ENCODE results near the gene NTN1.

Gene NTN1

DNA sequence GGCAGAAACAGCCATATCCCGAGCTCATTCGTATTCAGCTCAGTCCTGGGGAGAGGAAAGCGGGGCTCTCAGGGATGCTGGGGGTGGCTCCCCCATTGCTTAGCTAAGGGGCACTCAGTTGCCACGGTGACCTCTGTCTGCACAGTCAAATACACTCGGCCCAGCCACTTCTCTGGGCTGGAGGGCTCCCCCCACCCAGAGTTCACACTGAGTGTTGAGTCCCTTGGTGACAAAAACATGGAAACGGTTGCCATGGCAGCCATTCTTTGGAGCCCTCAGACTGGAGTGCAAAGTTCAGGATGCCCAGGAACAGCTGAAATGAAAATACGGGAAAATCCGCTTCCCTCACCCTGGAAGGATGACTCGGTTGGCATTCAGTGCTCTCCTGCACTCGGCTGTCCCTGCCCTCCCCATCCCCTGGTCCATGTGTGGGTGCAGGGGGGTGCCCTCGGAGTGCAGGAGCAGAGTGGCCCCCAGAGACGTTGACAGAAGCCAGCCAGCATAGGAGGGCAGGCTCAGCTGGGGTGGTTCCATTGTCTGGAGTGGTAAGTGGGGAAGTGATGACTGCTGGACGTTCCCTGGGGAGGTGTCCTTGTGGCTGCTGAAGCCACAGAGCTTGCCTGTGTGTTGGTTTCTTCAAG lies 216.5 kb downstream of the NTN1 start:
- FAIRE-seq (no peak), DNase-seq (ENCODE audit: extremely low spot score, insufficient read length, low read depth) (no peak)

DNA sequence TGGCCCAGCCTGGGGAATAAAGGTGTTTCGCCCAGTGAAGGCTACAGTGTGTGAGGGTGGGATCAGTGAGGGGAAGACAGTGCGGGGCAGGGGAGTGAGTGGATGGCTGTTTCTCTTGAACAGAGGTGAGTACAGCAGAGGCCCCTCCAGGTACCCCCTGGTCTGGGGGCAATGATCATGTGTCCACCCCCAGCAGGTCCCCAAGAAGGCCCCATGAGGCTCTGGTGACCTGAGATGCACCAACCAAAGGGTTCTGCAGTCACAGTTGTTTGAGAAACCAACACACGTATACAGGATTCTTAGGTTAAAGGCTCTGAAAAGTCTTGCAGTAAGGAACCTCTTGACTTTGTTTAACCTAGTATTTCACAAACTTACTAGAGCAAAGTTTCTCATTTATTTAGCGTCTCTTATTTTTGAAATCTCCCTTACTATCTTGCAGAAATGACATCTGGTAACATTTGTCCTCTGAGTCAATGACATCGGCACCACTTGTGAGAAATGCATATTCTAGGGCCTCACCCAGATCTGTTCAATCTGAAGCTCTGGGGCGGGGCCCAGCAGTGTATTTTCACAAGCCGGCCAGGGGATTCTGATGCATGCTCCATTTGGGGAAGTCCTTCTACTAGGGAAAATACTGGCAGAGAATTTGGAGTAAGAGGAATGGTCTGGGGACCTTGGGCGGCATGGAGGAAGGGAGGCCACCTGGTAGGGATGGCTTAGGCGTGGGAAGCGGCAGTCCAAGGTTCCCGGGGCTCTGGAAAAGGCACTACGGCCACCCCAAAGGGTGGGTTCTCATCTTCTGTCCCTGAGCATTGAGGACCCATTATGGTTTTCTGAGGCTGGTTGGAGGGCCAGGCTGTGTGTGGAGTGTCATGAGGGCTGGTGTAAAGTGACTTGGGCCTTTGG lies 217.3 kb downstream of the NTN1 start:
- DNase-seq (ENCODE audit: extremely low spot score, insufficient read length, low read depth) (no peak), FAIRE-seq (no peak)

- DNase-seq (ENCODE audit: extremely low spot score, insufficient read length, low read depth) (no peak), FAIRE-seq (no peak)
These were observed 218.0 kb downstream of the NTN1 start for GRCh38 chr17:9239246-9239792.

DNA sequence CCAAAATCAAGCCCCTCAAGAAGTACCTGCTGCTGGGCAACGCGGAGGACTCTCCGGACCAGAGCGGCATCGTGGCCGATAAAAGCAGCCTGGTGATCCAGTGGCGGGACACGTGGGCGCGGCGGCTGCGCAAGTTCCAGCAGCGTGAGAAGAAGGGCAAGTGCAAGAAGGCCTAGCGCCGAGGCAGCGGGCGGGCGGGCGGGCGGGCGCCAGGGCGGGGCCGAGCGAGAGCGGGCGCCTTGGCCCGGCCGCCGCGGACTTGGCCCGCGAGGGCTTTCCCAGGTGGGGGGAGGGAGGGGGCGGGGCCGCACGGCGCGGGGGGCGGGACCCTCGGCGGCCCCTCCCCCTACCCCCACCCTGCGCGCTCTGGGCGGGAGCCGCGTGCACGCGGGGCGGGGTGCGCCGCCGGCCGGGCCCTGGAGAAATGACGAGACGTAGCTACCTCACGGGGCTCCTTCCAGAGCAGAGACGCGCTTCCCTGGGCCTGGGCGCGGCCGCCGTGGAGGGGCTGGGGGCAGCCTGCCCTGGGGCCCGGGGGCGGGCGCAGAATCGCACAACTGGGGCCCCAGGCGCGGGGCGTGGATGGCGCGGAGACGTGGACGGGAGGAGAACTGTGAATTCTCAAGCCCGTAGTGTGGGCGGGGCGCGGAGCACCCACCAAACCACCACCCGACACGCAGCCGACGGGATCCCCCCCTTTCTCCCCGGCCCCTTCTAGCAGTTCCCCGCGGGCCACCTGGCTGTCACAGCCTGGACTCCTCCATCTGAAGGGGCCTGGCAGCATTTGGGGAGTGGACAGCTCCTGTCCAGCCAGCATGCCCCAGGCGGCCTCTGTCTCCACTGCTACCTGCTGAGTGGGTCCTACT lies 218.7 kb downstream of the NTN1 start:
- DNase-seq (ENCODE audit: extremely low spot score, insufficient read length, low read depth) (peak; percentile 87), FAIRE-seq (peak; percentile 5)

GRCh38 chr17:9240659-9241370 lies 219.5 kb downstream of the NTN1 start:
- no peak for FAIRE-seq
- no peak for DNase-seq (ENCODE audit: extremely low spot score, insufficient read length, low read depth)

DNA sequence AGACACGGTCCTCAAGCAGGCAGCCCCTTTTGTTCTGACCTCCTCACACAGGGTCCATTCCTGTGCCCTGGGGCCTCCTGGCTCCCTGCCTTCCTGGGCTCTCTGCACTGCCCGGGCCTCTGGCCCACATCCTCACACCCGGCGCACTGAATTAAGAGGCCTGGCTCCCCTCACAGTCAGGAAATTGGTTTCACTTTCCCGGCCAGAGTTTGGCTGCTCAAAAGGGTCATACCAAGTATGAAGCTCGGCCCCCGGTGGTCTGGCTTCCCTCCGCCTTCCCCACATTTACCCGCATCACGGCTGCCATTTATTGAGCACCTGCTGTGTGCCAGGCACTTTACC lies 220.0 kb downstream of the NTN1 start:
- DNase-seq (ENCODE audit: extremely low spot score, insufficient read length, low read depth) = no peak

DNA sequence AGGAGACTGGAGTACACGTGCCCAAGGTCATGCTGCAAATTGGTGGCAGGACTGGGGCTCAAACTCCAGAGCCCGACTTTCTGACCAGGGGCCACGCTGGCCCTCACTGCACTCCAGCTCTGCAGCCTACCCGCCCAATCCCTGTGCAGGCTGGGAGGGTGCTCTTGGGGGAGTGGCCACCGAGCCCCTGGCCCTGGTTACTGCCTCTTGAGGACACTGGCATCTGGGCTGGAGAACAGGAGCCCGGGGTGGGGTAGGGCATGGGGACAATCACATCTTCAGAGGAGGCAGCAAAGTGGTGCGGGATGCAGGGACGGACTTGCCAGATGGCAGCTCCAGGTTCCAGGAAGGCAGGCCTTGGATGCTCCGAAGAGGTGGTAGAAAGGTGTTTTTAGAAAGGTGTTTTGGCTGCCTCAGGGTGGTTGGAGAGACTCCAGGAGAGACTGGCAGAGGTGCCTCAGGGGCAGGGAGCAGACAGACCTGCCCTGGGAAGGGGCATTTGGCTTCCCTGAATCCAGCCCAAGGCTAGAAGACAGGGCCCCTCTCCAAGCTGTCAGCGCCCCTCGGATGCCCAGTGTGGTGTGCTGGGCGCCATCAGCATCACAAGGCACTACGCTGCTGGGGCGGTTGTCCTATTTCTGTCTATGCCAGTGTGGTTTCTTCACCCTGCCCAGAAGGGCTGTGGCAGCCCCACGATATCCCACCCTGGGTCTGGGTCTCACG lies 220.6 kb downstream of the NTN1 start:
- no peak for DNase-seq (ENCODE audit: extremely low spot score, insufficient read length, low read depth)
- FAIRE-seq = no peak

More for the DNA sequence above, 220.0 kb downstream of the NTN1 start:
- FAIRE-seq = no peak

- FAIRE-seq (no peak), DNase-seq (ENCODE audit: extremely low spot score, insufficient read length, low read depth) (no peak)
These were observed 221.2 kb downstream of the NTN1 start for GRCh38 chr17:9242497-9242881.

DNA sequence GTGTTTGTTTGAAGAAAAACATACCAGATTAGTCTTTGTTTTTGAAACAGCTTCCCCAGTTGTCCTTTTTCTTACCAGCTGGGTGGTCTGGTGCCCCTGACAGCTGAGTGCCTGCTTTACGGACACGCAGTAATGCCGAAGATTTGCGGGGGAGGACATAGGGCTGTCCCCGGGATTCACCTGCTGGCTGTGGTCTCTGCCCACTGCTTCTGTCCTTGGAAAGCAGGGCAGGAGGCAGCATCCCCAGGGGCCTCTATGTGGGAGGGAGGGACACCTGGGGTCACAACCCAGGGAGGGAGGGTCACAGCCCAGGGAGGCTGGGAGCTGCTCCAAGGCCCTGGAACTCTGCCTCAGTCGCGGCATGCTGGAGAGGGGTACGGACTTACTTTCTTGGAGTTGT lies 221.7 kb downstream of the NTN1 start:
- FAIRE-seq (no peak), DNase-seq (ENCODE audit: extremely low spot score, insufficient read length, low read depth) (no peak)

- FAIRE-seq (no peak), DNase-seq (ENCODE audit: extremely low spot score, insufficient read length, low read depth) (no peak)
These were observed 223.0 kb downstream of the NTN1 start for GRCh38 chr17:9244066-9245052.

DNA sequence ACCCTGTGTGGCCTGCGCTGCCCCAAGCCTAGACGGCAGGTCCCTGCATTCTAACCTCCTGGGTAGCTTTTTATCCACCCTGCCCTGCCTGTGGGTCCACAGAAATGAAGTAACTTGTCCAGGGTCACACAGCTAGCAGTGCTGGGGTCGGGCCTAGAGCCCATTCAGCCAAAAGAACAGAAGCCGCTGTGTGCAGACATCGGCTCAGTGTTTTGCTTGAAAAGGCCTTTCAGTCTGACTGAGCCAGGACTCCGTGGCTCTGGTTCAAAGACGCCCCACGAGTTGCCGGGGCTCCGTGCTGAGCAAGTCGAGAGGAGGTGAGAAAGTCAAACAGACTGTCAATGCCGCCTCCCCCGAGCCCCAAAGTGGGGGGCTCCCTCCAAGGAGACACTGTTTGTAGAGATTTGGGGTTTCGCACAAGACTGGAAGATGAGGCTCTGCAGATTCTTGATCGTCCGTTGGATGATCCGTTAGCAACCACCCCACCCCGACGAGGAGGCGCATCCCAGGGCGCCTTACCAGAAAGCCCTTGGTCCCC lies 226.2 kb downstream of the NTN1 start:
- DNase-seq (ENCODE audit: extremely low spot score, insufficient read length, low read depth) (no peak), FAIRE-seq (no peak)

DNA sequence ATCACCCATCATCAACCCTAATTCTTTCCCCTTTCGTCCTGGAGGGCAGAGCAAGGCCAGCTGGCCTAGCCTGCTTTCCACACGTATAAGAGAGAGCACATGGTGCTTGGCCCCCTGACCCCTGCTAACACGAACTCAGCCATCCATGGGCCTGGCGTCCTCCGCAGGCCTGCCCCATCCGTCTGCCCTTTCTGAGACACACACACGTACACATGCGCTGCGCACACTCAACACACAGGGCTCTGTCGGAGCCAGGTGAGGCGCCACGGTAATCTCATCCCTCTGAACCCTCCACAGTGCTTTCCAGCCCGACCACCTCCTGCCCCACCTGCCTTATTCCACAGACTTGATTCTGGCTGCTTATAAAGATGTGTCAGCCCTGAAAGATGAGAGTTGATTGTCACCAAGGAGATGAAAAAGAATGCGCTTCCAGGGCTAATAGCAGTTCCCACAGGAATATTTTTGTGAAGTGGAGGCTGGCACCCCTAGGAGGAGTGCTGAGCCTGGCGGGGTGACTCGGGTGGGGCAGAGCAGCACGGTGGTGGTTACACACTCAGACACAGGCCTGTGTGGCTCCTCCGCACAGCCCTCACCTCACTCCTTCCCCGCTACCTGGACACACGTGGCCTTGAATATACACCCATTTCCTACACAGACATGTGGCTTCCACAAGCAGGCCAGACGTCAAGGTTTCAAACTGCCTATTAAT lies 228.1 kb downstream of the NTN1 start:
- FAIRE-seq = no peak
- DNase-seq (ENCODE audit: extremely low spot score, insufficient read length, low read depth) = no peak

DNA sequence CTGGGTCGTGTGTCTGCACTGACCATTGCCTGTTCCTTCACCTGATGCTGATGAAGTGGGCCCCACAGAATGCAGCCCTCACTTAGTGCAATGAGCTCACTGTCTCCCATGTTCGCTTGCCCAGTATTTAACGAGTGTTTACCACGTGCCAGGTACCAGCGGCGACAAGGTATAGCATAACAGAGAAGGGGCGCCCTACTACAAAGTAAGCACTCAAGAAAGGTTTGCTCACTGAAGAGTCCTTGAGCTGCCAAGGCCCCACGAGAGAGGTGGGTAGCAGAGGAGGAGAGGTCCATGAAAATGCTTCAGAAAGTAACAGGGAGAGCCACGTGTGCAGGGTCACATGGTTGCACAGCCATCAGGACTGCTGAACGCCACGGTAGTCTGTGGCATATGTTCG lies 230.0 kb downstream of the NTN1 start:
- FAIRE-seq (no peak), DNase-seq (ENCODE audit: extremely low spot score, insufficient read length, low read depth) (no peak)

GRCh38 chr17:9253308-9253707 lies 232.0 kb downstream of the NTN1 start:
- DNase-seq (ENCODE audit: extremely low spot score, insufficient read length, low read depth) (no peak), FAIRE-seq (no peak)

GRCh38 chr17:9254841-9255240 lies 233.5 kb downstream of the NTN1 start:
- FAIRE-seq = no peak
- no peak for DNase-seq (ENCODE audit: extremely low spot score, insufficient read length, low read depth)

DNA sequence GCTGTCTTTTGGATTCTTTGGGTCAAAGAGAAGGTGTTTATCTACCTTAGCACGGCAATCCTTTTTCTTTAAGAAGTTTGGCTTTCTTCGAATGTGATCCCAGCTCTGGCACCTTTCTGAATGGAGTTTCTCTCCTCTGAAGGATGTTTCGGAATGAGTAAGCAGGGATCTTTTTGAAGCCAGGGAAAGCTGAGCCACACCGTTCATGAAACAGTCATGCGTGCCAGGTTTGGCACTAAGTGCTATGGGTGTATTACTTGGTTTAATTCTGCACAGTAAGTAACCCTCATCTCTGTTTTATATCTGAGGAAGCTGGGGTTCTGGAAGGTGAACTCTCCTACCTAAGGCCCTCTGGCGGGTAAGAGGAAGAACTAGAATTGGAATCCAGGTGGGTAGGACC lies 234.5 kb downstream of the NTN1 start:
- no peak for DNase-seq (ENCODE audit: extremely low spot score, insufficient read length, low read depth)
- no peak for FAIRE-seq

DNA sequence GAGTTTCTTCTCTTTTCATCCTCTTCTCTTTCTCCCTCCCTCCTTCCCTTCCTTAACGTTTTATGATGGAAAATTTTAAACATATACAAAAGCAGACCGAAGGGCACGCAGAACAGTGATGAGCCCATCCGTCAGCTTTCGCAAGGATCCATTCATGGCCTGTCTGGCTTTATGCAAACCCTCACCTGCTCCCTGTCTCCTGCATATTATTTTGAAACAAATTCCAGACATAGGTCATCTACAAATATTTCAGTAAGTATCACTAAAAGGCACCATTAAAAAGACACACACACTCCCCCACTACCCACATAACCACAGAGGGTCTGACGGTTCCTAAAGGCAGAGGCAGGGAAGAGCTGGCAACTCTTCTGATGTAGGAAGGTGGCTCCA lies 235.0 kb downstream of the NTN1 start:
- no peak for DNase-seq (ENCODE audit: extremely low spot score, insufficient read length, low read depth)

More for the DNA sequence above, 235.0 kb downstream of the NTN1 start:
- FAIRE-seq = no peak
